ENCODE data around the gene LRP3. TPM values are rescaled to one million over a fixed set of nuclear protein-coding genes. Genes with fewer than 3 reads are reported as not detected.
"Not testable (repeated sequence)": the region's sequence is repeated elsewhere in the genome, so short reads cannot be mapped to it uniquely, and the experiment has no call there.

LRP3 gene
- total RNA-seq, 1 donor from 2014 or later = 96.2 TPM

DNA sequence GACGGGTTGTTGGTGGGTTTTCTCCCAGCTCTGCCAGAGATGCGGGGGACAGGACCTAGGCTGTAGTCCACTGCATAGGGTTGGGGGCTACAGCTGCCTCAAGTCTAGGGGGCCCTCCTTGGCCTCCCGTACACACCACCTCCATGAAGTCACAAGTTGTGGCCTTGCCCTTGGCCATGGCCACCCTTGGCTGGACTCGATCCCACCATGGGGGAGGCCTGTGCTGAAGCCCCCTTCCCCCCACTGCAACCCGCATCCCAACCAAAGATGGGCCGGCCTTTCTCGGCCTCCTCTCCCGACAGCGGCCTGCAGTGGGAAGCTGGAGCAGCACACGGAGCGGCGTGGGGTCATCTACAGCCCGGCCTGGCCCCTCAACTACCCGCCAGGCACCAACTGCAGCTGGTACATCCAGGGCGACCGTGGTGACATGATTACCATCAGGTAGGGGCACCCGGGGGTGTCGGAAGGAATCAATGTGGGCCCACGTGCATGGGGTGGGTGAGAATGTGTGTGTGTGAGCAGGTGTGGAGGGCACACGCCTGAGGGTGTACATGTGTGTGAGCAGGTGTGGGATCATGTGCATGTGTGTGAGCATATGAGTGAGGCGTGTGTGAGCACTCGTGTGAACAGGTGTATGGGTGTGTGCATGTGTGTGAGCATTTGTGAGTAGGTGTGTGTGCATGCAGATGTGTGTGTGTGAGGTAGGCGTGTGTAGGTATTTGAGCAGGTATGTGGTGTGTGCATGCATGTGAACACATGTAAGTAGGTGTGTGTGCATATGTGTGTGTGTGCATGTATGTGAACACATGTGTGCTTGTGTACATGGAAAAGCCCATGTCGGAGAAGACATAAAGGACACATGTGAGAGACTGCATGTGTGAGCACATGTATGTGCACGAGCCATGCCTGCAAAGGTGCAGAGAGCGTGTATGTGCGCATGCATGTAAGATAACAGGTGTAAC lies 8.7 kb downstream of the LRP3 start:
- no peak for DNase-seq

DNA sequence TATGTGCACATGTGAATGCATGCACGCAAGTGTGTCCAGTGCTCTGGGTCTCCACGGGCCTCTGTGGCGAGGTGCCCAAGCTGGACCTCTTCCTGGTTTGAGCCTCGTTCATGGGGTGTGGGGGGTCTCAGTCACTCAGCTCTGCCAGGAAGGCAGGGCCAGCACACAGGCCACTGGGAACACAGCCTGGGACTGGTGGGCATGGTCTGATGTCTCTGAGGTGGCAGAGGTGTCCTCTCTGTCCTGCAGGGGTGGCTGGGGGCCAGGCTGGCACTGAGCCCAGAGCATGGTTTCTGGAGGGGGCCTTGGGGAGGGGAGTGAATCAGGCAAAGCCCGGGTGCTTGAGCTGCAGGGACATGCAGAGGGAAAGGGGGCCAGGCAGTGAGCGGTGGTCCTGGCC lies 9.4 kb downstream of the LRP3 start:
- no peak for DNase-seq

DNA sequence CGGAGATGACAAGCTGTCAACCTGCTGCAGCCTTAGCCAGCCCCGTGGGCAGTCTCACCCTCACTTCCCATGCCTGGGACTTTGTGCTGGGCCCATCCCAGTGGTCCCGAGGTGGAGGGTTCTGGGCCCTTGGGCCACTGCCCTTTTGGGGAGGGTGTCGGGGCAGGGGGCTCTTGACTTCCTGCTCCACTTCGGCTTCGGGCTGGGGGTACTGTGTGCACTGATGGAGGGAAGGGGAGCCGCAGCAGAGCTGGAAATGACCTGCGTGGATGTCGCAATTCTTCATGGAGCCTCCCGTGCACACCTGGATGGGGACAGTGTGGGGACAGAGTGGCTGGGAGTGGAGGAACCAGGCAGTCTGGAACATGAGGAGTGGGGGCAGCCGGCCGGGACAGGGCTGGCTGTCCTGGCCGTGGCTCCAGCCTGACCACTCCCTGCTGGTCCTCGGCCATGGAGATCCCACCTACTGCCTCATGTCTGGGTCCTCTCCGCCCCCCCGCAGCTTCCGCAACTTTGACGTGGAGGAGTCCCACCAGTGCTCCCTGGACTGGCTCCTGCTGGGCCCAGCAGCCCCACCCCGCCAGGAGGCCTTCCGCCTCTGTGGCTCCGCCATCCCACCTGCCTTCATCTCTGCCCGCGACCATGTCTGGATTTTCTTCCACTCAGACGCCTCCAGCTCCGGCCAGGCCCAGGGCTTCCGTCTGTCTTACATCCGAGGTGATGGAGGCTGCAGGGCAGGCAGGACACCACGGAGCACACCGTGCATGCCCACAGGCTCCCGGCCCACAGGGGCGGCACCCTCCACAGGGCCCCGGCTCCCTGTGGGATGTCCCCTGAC lies 10.2 kb downstream of the LRP3 start:
- DNase-seq = no peak

GRCh38 chr19:33205110-33205509 lies 11.0 kb downstream of the LRP3 start:
- no peak for DNase-seq

- DNase-seq = no peak
These were observed 11.6 kb downstream of the LRP3 start for GRCh38 chr19:33205531-33206260.

DNA sequence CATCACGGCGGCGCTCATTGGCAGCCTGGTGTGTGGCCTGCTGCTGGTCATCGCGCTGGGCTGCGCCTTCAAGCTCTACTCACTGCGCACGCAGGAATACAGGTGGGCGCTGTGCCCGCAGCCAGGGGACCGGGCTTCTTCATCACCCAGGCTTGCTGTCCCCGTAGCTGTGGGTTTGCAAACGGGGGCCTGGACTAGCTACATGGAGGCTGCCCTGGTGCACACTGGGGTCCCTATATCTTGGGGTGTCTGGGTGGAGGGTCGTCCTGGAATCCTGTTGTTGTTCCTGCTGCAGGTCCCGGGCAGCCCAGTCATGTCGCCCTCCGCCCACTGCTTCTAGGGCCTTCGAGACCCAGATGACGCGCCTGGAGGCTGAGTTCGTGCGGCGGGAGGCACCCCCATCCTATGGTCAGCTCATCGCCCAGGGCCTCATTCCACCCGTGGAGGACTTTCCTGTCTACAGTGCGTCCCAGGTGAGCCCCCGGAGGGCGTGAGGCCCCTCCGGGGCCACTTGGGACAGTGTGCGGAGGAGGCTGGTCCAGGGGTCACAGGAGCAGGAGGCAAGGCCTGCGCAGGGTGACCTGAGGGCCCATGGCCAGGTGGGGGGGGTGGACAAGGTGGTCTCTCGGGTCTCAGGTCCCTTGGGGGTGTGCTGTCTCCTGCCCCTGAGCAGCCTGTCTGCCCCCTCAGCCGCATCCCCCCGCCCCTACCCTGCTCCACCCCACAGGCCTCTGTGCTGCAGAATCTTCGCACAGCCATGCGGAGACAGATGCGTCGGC lies 12.3 kb downstream of the LRP3 start:
- no peak for DNase-seq

DNA sequence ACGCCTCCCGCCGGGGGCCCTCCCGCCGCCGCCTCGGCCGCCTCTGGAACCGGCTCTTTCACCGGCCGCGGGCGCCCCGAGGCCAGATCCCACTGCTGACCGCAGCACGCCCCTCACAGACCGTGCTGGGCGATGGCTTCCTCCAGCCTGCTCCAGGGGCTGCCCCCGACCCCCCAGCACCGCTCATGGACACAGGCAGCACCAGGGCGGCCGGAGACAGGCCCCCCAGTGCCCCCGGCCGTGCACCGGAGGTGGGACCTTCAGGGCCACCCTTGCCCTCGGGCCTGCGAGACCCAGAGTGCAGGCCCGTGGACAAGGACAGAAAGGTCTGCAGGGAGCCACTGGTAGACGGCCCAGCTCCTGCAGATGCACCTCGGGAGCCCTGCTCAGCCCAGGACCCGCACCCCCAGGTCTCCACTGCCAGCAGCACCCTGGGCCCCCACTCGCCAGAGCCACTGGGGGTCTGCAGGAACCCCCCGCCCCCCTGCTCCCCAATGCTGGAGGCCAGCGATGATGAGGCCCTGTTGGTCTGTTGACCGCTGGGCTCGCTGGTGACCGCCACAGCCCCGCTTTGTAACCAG lies 13.0 kb downstream of the LRP3 start:
- DNase-seq = no peak

DNA sequence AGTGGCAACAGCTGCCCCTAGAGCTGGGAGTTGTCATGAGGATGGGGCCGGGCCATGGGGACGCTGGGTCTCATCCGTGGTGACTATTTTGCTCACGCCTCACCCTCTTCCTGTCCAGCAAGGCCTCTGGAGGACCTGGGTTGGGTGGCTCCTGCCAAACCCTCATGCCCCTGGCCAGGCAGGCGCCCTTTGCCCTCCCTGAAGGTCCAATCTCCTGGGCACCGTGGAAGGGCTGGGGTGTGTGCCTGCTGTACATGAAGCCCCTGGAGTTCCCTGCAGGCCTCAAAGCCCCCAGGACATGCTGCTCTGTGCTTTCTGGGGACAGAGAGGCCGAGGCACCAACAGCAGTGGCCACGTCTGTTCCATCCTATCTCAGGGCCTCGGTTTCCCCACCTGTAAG lies 13.8 kb downstream of the LRP3 start:
- DNase-seq = no peak

- DNase-seq = no peak
These were observed 14.3 kb downstream of the LRP3 start for GRCh38 chr19:33208371-33208895.

GRCh38 chr19:33208904-33209849 lies 15.0 kb downstream of the LRP3 start:
- DNase-seq = no peak

DNA sequence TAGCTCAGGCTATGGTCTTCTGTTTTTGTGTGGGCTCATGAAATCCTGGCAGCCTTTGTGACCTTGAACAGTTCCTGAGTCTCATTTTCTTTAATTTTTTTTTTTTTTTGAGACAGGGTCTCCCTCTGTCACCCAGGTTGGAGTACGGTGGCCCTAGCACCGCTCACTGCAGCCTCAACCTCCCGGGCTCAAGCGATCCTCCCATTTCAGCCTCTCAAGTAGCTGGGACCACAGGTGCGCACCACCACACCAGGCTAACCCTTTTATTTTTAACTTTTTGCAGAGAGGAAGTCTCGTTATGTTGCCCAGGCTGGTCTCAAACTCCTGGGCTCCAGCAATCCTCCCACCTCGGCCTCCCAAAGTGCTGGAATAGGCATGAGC lies 15.7 kb downstream of the LRP3 start:
- DNase-seq = not testable (repeated sequence)

DNA sequence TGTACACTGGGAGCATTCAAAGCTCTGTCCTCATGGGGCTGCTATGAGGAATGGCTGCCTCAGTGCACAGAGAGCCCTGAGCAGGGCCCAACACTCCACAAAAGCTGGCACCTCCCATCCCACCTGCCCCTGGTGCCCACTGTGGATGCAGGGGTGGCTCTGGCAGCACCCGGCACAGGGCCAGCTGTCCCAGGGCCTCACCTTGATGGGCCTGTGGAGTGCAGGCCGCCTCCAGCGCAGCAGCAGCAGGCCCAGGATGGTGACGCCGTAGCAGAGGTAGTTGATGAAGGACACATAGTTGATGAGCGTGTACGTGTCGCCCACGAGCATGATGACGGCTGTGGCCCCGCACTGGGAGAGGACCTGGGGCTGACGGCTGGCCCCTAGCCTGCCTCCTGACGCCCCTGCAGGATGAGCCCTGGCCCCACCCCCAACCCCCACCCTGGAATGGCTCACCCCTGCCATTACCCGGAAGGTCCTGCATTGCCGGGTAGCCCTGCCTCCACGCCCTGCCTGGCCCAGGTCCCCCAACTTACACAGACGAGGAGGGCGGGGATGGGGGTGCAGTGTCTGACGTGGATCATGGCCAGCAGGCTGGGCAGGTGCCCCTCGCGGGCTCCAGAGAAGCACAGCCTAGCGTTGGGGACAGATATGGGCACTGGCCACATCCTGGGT lies 16.3 kb downstream of the LRP3 start:
- no peak for DNase-seq

- DNase-seq = no peak
These were observed 17.8 kb downstream of the LRP3 start for GRCh38 chr19:33211794-33212435.

DNA sequence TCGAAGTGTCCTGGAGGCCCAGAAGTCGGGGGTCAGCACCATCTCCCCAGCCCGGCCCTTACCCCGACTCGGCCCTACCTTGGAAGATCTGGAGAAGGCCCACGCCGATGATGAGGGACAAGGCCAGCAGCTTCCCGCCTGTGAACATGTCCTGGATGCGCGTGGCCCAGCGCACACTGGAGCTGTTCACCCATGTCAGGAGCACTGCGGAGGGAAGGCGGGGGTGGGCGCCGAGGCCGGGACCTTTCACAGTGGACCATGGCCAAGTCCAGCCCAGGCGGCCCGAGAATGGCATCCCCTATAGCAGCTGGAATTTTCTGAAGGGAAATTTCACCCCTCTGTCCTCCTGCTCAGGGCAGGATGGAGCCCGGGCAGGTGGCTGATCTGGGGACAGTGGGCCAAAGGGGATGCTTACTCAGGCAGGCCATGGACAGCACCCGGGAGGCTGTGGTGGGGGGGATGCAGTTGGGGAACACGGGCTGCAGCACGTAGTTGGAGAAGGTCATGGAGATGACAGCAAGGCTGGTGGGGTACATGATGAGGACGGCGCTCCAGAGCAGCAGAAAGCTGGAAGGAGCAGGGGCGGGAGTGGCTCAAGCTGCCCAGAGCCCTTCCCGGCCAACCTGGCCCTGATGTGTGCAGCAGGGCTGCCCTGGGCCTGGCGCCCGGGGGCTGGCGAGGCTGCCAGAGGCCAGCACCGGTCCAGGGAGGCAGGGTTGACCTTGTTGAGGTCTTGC lies 18.5 kb downstream of the LRP3 start:
- DNase-seq = no peak

DNA sequence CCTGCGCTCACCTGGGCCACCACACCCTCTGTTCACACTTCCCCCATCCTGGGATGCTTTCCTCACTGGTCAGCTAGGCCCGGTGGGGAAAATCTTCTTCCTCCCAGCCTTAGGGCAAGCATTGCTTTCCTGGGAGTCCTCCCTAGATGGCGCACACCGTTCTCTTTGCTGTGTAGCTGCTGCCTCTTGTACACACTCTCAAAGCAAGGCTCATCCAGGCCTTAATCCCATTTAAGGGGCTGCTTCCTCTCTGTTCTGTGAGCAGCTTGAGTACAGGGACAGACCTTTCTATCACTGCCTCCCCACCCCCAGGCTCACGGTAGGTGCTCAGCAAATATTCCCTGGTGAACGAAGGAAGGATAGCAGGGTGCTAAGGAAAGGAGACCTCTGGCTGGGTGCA lies 20.5 kb downstream of the LRP3 start:
- no peak for DNase-seq

DNA sequence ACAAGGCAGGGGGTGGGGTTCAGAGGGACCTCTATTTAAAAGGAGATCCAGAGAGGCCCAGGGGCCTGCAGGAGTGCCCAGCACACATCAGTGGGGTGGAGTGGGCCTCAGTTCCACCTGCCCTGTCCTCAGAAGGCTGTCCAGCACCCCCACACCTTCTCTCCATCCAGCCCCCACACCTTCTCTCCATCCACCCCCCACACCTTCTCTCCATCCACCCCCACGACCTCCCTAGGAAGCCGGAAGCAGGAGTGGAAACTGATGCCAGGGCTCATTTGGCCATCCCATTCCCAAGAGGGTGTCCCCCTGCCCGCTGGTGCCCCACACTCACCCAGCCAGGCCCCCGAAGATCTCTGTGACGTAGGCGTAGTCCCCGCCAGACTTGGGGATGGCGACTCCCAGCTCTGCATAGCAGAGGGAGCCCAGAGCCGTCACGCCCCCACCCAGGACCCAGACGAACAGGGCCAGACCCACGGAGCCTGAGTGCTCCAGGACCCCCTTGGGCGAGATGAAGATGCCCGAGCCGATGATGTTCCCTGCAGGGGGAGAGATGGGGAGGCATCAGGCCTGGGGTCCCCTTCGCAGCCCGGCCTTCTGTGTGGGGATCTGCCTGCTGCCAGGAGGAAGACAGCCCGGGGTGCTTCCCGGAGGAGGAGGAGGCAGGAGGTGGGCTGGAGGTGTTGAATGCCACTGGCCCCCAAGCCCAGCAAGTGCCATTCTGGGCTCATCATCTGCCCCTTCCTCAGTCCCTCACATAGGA lies 21.5 kb downstream of the LRP3 start:
- no peak for DNase-seq

DNA sequence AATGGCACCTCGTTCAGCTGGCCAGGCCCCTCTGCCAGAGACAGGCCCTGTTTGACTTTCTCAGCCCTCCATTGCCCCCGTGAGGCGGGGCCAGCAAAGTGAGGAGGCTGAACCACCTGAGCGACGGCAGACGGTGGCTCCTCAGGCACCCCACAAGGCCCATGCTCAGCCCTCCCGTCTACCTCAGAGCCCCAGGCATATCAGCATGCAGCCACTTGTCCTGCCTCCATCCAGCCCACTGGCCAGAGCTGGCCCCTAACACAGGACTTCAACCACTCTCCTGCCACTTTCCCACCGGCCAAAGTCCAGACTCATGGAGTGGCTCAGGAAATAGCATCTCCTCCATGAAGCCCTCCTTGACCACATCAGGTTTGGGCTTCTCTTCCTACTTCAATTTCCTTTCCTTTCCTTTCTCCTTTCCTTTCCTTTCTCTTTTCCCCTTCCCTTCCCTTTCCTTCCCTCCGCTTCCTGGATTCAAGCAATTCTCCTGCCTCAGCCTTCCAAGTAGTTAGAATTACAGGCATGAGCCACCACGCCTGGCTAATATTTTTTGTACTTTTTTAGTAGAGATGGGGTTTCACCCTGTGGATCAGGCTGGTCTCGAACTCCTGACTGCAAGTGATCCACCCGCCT lies 22.2 kb downstream of the LRP3 start:
- DNase-seq = no peak
